K562 treated with DMSO at 1 percent for 48 hours (cell line): ENCODE measurements around the gene RIC1. TPM values are rescaled to one million over a fixed set of nuclear protein-coding genes. Genes with fewer than 3 reads are reported as not detected.

Source experiments
- total RNA-seq: library from RNA; unstranded; fragments of 300-600 nt; gene quantifications from 2 replicates; pipeline ENCODE4 v1.2.3, GENCODE V29; 2022; ENCODE audit warnings: low replicate concordance; ENCODE audit errors: extremely low read depth

The RIC1 gene, protein sequence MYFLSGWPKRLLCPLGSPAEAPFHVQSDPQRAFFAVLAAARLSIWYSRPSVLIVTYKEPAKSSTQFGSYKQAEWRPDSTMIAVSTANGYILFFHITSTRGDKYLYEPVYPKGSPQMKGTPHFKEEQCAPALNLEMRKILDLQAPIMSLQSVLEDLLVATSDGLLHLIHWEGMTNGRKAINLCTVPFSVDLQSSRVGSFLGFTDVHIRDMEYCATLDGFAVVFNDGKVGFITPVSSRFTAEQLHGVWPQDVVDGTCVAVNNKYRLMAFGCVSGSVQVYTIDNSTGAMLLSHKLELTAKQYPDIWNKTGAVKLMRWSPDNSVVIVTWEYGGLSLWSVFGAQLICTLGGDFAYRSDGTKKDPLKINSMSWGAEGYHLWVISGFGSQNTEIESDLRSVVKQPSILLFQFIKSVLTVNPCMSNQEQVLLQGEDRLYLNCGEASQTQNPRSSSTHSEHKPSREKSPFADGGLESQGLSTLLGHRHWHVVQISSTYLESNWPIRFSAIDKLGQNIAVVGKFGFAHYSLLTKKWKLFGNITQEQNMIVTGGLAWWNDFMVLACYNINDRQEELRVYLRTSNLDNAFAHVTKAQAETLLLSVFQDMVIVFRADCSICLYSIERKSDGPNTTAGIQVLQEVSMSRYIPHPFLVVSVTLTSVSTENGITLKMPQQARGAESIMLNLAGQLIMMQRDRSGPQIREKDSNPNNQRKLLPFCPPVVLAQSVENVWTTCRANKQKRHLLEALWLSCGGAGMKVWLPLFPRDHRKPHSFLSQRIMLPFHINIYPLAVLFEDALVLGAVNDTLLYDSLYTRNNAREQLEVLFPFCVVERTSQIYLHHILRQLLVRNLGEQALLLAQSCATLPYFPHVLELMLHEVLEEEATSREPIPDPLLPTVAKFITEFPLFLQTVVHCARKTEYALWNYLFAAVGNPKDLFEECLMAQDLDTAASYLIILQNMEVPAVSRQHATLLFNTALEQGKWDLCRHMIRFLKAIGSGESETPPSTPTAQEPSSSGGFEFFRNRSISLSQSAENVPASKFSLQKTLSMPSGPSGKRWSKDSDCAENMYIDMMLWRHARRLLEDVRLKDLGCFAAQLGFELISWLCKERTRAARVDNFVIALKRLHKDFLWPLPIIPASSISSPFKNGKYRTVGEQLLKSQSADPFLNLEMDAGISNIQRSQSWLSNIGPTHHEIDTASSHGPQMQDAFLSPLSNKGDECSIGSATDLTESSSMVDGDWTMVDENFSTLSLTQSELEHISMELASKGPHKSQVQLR (N-terminal part only)
- total RNA-seq, result not detected in 2 replicates

DNA sequence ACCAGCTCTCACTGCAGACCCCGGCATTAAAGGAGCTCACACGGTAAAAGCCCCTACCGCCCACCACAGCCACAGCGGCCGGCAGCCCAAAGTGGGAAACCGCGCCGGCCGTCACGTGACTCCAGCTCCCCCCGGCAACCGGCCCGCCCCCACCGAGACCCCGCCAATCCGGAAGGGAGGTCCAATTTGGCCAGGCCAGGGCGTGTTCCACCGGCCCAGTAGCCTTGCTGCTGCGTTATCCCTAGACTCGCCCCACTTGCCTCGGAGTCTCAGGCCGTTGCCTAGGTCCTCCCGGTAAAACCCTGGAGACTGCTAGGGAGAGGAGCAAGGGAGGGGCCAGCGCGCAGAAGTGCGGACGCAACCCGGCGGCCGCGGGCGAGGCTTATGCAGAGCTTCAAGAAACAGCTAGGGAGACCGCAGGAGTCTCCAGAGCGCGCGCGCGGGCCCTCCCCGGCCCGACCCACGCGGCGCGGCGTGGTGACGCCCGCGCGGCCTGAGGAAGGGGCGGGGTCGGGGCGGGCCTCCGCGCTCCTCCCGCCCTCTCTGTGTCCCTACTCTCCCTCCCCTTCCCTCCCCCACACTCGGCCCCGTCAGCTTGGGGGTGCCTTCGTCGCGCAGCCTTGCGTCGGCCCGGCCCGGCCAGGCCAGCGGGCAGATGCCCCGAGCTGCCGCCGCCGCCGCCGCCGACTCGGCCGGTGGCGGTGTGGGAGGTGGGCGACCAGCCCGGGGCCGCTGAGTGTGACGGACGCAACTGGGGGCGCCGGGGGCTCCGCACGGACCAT lies at the start of gene RIC1:
RIC1 (plus strand) TSS at position 578 of the 782 bp plus-strand sequence; CDS start at position 781, 203 bp downstream.

Other genes with a start within 250 kb of the RIC1 start
- gene PLGRKT, start 191.2 kb upstream of the RIC1 start, total RNA-seq, result not detected in 2 replicates
- not detected in 2 replicates for gene CD274, start 178.6 kb upstream of the RIC1 start, total RNA-seq
- not detected in 2 replicates for gene PDCD1LG2, start 118.6 kb upstream of the RIC1 start, total RNA-seq
- gene ERMP1, start 204.0 kb downstream of the RIC1 start, total RNA-seq, result not detected in 2 replicates